Measurements from ENCODE around the gene ETV1.
A peak's percentile ranks its signal among the peaks of the same experiment; 100 is the strongest.

The ETV1 gene

GRCh38 chr7:13875496-13876074 is 113.9 kb downstream of the ETV1 start:
- TF ChIP-seq CTCF (IDR thresholded peaks at IDR 0.05; ENCODE audit: low read depth, low read length) = no peak

GRCh38 chr7:13874783-13875182 is 114.7 kb downstream of the ETV1 start:
- peak; percentile 81 for DNase-seq (ENCODE audit: low read depth, low spot score)
- no peak for TF ChIP-seq CTCF (IDR thresholded peaks at IDR 0.05; ENCODE audit: low read depth, low read length)
- in situ Hi-C loops (cut with HindIII; ENCODE audit: low sequenced_read_pairs) = no loop called here
- no peak overlapping the region for H3K4me3 ChIP-seq (ENCODE audit: low read depth, low read length)

More at GRCh38 chr7:13875496-13876074, 113.9 kb downstream of the ETV1 start:
- no peak for DNase-seq (ENCODE audit: low read depth, low spot score)
- H3K4me3 ChIP-seq (ENCODE audit: low read depth, low read length) = no peak overlapping the region
- in situ Hi-C loops (cut with HindIII; ENCODE audit: low sequenced_read_pairs) = no loop called here

DNA sequence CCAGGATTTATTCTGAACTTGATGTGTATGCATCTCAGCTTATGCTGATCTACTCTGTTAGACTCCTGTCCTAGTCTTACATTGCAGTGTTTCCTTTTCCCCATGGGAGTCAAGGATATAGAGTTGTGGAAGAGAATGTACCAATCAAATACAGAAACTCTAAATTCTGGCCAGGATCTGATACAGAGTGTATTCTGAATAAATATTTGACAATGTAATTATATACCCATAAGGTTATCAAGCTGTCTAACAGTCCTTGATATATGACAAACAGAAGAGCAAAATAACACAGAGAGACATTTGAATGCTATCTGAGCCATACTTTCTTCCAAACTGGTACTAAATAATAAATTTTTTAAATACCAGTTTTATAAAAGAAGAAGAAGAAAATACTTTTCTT is 116.8 kb downstream of the ETV1 start:
- no peak for TF ChIP-seq CTCF (IDR thresholded peaks at IDR 0.05; ENCODE audit: low read depth, low read length)
- no peak overlapping the region for H3K4me3 ChIP-seq (ENCODE audit: low read depth, low read length)
- no peak for DNase-seq (ENCODE audit: low read depth, low spot score)
- in situ Hi-C loops (cut with HindIII; ENCODE audit: low sequenced_read_pairs) = no loop called here

DNA sequence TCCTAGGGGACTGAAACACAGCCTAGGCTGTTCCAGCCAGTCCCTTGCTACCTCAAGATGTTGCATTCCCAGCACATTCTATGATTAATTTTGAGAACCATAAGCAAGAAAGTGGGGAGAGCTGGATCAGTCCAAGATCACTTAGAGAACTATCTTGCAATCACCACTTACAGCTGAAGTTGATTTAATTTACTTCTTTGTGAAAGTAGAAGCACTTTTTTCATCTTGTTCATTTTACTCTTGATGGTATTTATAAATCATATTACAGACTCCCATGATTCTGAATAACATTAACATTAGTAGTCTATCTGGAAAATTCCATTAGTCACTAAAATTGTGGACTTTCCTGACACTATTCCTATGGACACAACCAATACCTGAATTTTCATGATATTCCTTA is 118.5 kb downstream of the ETV1 start:
- in situ Hi-C loops (cut with HindIII; ENCODE audit: low sequenced_read_pairs) = no loop called here
- DNase-seq (ENCODE audit: low read depth, low spot score) = no peak
- TF ChIP-seq CTCF (IDR thresholded peaks at IDR 0.05; ENCODE audit: low read depth, low read length) = no peak

DNA sequence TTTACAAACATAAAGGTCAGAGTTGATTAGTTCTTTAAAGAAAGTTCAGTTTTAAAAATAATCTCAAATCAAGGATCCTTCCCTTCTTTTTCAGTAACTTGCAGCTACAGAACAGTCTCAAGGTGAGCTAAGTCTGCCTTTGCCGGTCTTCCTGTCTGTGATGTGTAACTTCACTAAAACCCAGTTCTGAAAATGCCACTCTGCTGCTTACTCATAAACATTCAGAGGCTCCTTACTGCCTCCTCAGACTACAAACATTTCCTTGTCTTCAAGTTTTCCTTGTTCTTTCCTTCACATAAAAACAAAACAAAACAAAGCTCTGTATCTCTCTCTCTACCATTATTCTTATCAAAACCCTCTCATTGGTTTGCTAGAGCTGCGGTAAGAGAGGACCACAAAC is 128.7 kb downstream of the ETV1 start:
- TF ChIP-seq CTCF (IDR thresholded peaks at IDR 0.05; ENCODE audit: low read depth, low read length) = no peak
- no peak overlapping the region for H3K4me3 ChIP-seq (ENCODE audit: low read depth, low read length)
- in situ Hi-C loops (cut with HindIII; ENCODE audit: low sequenced_read_pairs) = no loop called here
- DNase-seq (ENCODE audit: low read depth, low spot score) = no peak

More for the DNA sequence above, 118.5 kb downstream of the ETV1 start:
- H3K4me3 ChIP-seq (ENCODE audit: low read depth, low read length) = no peak overlapping the region

- in situ Hi-C loops (cut with HindIII; ENCODE audit: low sequenced_read_pairs) = no loop called here
- no peak for TF ChIP-seq CTCF (IDR thresholded peaks at IDR 0.05; ENCODE audit: low read depth, low read length)
- no peak for DNase-seq (ENCODE audit: low read depth, low spot score)
- H3K4me3 ChIP-seq (ENCODE audit: low read depth, low read length) = no peak overlapping the region
Measured at GRCh38 chr7:13856012-13856411, 133.5 kb downstream of the ETV1 start.

All from astrocyte of the spinal cord (primary cell).